ENCODE results near the gene LAD1. TPM values are rescaled to one million over a fixed set of nuclear protein-coding genes. Genes with fewer than 3 reads are reported as not detected.

Gene LAD1
- polyA plus RNA-seq, 3 donors from 2014 or later = not detected

- H3K27me3 Mint-ChIP-seq (ENCODE audit: low read depth in 3 of 3) = peaks cover 0 to 4% (median 2%) of the 10 kb centered on the region in 3 donors
- no peak within 1 kb of the TSS for H3K27ac Mint-ChIP-seq
- no peak for DNase-seq
- H3K9me3 Mint-ChIP-seq = no peaks in the 10 kb centered on the region
- H3K4me3 Mint-ChIP-seq = no peak within 1 kb of the TSS
- H3K4me1 Mint-ChIP-seq = no peaks in the 10 kb centered on the region
- no peaks in the 10 kb centered on the region for H3K36me3 Mint-ChIP-seq
Measured at GRCh38 chr1:201377611-201378092, 21.5 kb downstream of the LAD1 start, which contains the start of gene TNNT2. Gene TNNT2, minus strand, starts transcription at chr1:201377680. Its CDS starts 4,426 bp downstream, at chr1:201373254.

- H3K27ac Mint-ChIP-seq = no peak overlapping the region
- H3K27me3 Mint-ChIP-seq (ENCODE audit: low read depth in 3 of 3) = peaks cover 0 to 4% (median 2%) of the 10 kb centered on the region in 3 donors
- H3K36me3 Mint-ChIP-seq = no peaks in the 10 kb centered on the region
- no peaks in the 10 kb centered on the region for H3K4me1 Mint-ChIP-seq
- no peaks in the 10 kb centered on the region for H3K9me3 Mint-ChIP-seq
- no peak overlapping the region for H3K4me3 Mint-ChIP-seq
- DNase-seq = no peak
Measured at GRCh38 chr1:201376464-201377374, 22.4 kb downstream of the LAD1 start.

- H3K9me3 Mint-ChIP-seq = no peaks in the 10 kb centered on the region
- no peaks in the 10 kb centered on the region for H3K36me3 Mint-ChIP-seq
- H3K4me3 Mint-ChIP-seq = no peak overlapping the region
- DNase-seq = no peak
- no peaks in the 10 kb centered on the region for H3K4me1 Mint-ChIP-seq
- no peak overlapping the region for H3K27ac Mint-ChIP-seq
- H3K27me3 Mint-ChIP-seq (ENCODE audit: low read depth in 3 of 3) = peaks cover 0 to 4% (median 2%) of the 10 kb centered on the region in 3 donors
Measured at GRCh38 chr1:201376107-201376463, 23.0 kb downstream of the LAD1 start.

GRCh38 chr1:201375169-201375568, 24.0 kb downstream of the LAD1 start:
- Mint-ChIP-seq H3K4me3 (no peak overlapping the region), H3K36me3 (no peaks in the 10 kb centered on the region), H3K9me3 (no peaks in the 10 kb centered on the region), H3K27me3 (ENCODE audit: low read depth in 3 of 3) (peaks cover 0 to 4% (median 2%) of the 10 kb centered on the region in 3 donors), H3K27ac (no peak overlapping the region), H3K4me1 (no peaks in the 10 kb centered on the region)
- no peak for DNase-seq

GRCh38 chr1:201374364-201374763, 24.8 kb downstream of the LAD1 start:
- DNase-seq = no peak
- H3K4me1 Mint-ChIP-seq = no peaks in the 10 kb centered on the region
- no peak overlapping the region for H3K27ac Mint-ChIP-seq
- no peaks in the 10 kb centered on the region for H3K36me3 Mint-ChIP-seq
- no peak overlapping the region for H3K4me3 Mint-ChIP-seq
- no peaks in the 10 kb centered on the region for H3K9me3 Mint-ChIP-seq
- peaks cover 0 to 4% (median 2%) of the 10 kb centered on the region in 3 donors for H3K27me3 Mint-ChIP-seq (ENCODE audit: low read depth in 3 of 3)

- Mint-ChIP-seq H3K36me3 (no peaks in the 10 kb centered on the region), H3K27ac (no peak overlapping the region), H3K27me3 (ENCODE audit: low read depth in 3 of 3) (peaks cover 4 to 6% (median 5%) of the 10 kb centered on the region in 3 donors), H3K9me3 (no peaks in the 10 kb centered on the region), H3K4me1 (no peaks in the 10 kb centered on the region), H3K4me3 (no peak overlapping the region)
- no peak for DNase-seq
Measured at GRCh38 chr1:201371792-201372191, 27.3 kb downstream of the LAD1 start.

- H3K4me3 Mint-ChIP-seq = no peak overlapping the region
- DNase-seq = no peak
- no peak overlapping the region for H3K27ac Mint-ChIP-seq
- H3K36me3 Mint-ChIP-seq = no peaks in the 10 kb centered on the region
- peaks cover 4 to 6% (median 5%) of the 10 kb centered on the region in 3 donors for H3K27me3 Mint-ChIP-seq (ENCODE audit: low read depth in 3 of 3)
- no peaks in the 10 kb centered on the region for H3K9me3 Mint-ChIP-seq
- H3K4me1 Mint-ChIP-seq = no peaks in the 10 kb centered on the region
Measured at GRCh38 chr1:201371276-201371675, 27.8 kb downstream of the LAD1 start.

GRCh38 chr1:201370500-201370899, 28.6 kb downstream of the LAD1 start:
- DNase-seq = no peak
- Mint-ChIP-seq H3K27me3 (ENCODE audit: low read depth in 3 of 3) (peaks cover 4 to 7% (median 6%) of the 10 kb centered on the region in 3 donors), H3K27ac (no peak overlapping the region), H3K4me1 (no peaks in the 10 kb centered on the region), H3K9me3 (no peaks in the 10 kb centered on the region), H3K4me3 (no peak overlapping the region), H3K36me3 (no peaks in the 10 kb centered on the region)

GRCh38 chr1:201369209-201369608, 29.9 kb downstream of the LAD1 start:
- no peaks in the 10 kb centered on the region for H3K36me3 Mint-ChIP-seq
- H3K27me3 Mint-ChIP-seq (ENCODE audit: low read depth in 3 of 3) = peaks cover 4 to 8% (median 6%) of the 10 kb centered on the region in 3 donors
- H3K9me3 Mint-ChIP-seq = no peaks in the 10 kb centered on the region
- no peak overlapping the region for H3K27ac Mint-ChIP-seq
- no peak overlapping the region for H3K4me3 Mint-ChIP-seq
- no peaks in the 10 kb centered on the region for H3K4me1 Mint-ChIP-seq
- no peak for DNase-seq

- Mint-ChIP-seq H3K4me3 (no peak overlapping the region), H3K27me3 (ENCODE audit: low read depth in 3 of 3) (peaks cover 4 to 12% (median 6%) of the 10 kb centered on the region in 3 donors), H3K27ac (no peak overlapping the region), H3K9me3 (no peaks in the 10 kb centered on the region), H3K36me3 (no peaks in the 10 kb centered on the region), H3K4me1 (no peaks in the 10 kb centered on the region)
- no peak for DNase-seq
Measured at GRCh38 chr1:201366696-201367095, 32.4 kb downstream of the LAD1 start.

- Mint-ChIP-seq H3K27me3 (ENCODE audit: low read depth in 3 of 3) (peaks cover 4 to 13% (median 6%) of the 10 kb centered on the region in 3 donors), H3K4me3 (no peak overlapping the region), H3K27ac (no peak overlapping the region), H3K4me1 (no peaks in the 10 kb centered on the region), H3K9me3 (no peaks in the 10 kb centered on the region), H3K36me3 (no peaks in the 10 kb centered on the region)
- no peak for DNase-seq
Measured at GRCh38 chr1:201365251-201365650, 33.9 kb downstream of the LAD1 start.

GRCh38 chr1:201364808-201365105, 34.4 kb downstream of the LAD1 start:
- Mint-ChIP-seq H3K4me3 (no peak overlapping the region), H3K4me1 (no peaks in the 10 kb centered on the region), H3K9me3 (no peaks in the 10 kb centered on the region), H3K36me3 (no peaks in the 10 kb centered on the region), H3K27ac (no peak overlapping the region), H3K27me3 (ENCODE audit: low read depth in 3 of 3) (peaks cover 4 to 15% (median 6%) of the 10 kb centered on the region in 3 donors)
- DNase-seq = no peak

GRCh38 chr1:201363467-201363866, 35.7 kb downstream of the LAD1 start:
- no peaks in the 10 kb centered on the region for H3K9me3 Mint-ChIP-seq
- H3K36me3 Mint-ChIP-seq = no peaks in the 10 kb centered on the region
- no peak for DNase-seq
- H3K27ac Mint-ChIP-seq = no peak overlapping the region
- peaks cover 2 to 16% (median 6%) of the 10 kb centered on the region in 3 donors for H3K27me3 Mint-ChIP-seq (ENCODE audit: low read depth in 3 of 3)
- no peak overlapping the region for H3K4me3 Mint-ChIP-seq
- H3K4me1 Mint-ChIP-seq = no peaks in the 10 kb centered on the region

GRCh38 chr1:201362906-201363305, 36.2 kb downstream of the LAD1 start:
- H3K27ac Mint-ChIP-seq = no peak overlapping the region
- H3K27me3 Mint-ChIP-seq (ENCODE audit: low read depth in 3 of 3) = peaks cover 2 to 16% (median 6%) of the 10 kb centered on the region in 3 donors
- H3K36me3 Mint-ChIP-seq = no peaks in the 10 kb centered on the region
- H3K4me3 Mint-ChIP-seq = no peak overlapping the region
- no peaks in the 10 kb centered on the region for H3K4me1 Mint-ChIP-seq
- H3K9me3 Mint-ChIP-seq = no peaks in the 10 kb centered on the region
- DNase-seq = no peak

Measured in immature natural killer cell (primary cell).